HEK293 (cell line): ENCODE data around the gene RAET1G.

Source experiments
- CTCF ChIA-PET: fragments of 350-600 bp; formaldehyde crosslinking; extraction: SDS; loops from one replicate; lab custom pipeline; 2021; ENCODE audit warnings: antibody characterized with exemption; lab: Yijun Ruan, JAX
- POLR2A ChIA-PET: fragments of 300-600 bp; formaldehyde crosslinking; extraction: SDS; loops from one replicate; lab custom pipeline; 2020; ENCODE audit warnings: antibody characterized with exemption, inconsistent platforms; lab: Yijun Ruan, JAX
- H3K27ac ChIP-seq: fragments of 200-500 bp; sonication (Bioruptor generic); 2 replicates; pipeline ENCODE4 v1.5.1; 2014; ENCODE audit warnings: low read depth, low read length, control low read depth, inconsistent platforms; ENCODE audit errors: extremely low read depth
- H3K36me3 ChIP-seq, 2 experiments: fragments of 200-500 bp in 1 of 2; sonication (Bioruptor generic) in 1 of 2; 1 replicate in 1 of 2; 2 replicates in 1 of 2; pipeline ENCODE4 v1.5.1; 2014 to 2017; ENCODE audit warnings: inconsistent platforms in 2 of 2, low read length in 2 of 2; ENCODE audit not compliant: control insufficient read depth in 2 of 2, insufficient read depth in 1 of 2
- H3K4me1 ChIP-seq: fragments of 200-500 bp; sonication (Bioruptor generic); 2 replicates; pipeline ENCODE4 v1.5.1; 2014; ENCODE audit warnings: mild to moderate bottlenecking, low read length, inconsistent platforms; ENCODE audit not compliant: control insufficient read depth, insufficient read depth
- H3K4me3 ChIP-seq: 2 replicates; pipeline ENCODE4 v1.5.1; 2011; ENCODE audit warnings: low read depth, mild to moderate bottlenecking, control low read depth, low read length, moderate library complexity
- H3K9me3 ChIP-seq: fragments of 200-500 bp; sonication (Bioruptor generic); 2 replicates; pipeline ENCODE4 v1.5.1; 2014; ENCODE audit warnings: low read depth, low read length, inconsistent platforms; ENCODE audit not compliant: control insufficient read depth, insufficient read depth
- GFI1B ChIP-seq: fragments of 450-650 bp; formaldehyde crosslinking; IDR thresholded peaks from 2 replicates; pipeline ENCODE4 v1.5.1; 2016; ENCODE audit warnings: missing biosample characterization, missing genetic modification characterization
- ZBTB17 ChIP-seq: fragments of 450-650 bp; formaldehyde crosslinking; IDR thresholded peaks from 2 replicates; pipeline ENCODE4 v1.5.1; 2016; ENCODE audit warnings: missing biosample characterization, missing genetic modification characterization
- ZBTB26 ChIP-seq: fragments of 450-650 bp; formaldehyde crosslinking; optimal IDR thresholded peaks from 2 replicates; pipeline ENCODE3; 2016; ENCODE audit warnings: missing biosample characterization, mild to moderate bottlenecking, missing genetic modification characterization
- ZEB2 ChIP-seq: fragments of 450-650 bp; formaldehyde crosslinking; IDR thresholded peaks from 2 replicates; pipeline ENCODE4 v1.5.1; 2016; ENCODE audit warnings: missing biosample characterization, missing genetic modification characterization
- ZIC2 ChIP-seq: fragments of 450-650 bp; formaldehyde crosslinking; IDR thresholded peaks from 2 replicates; pipeline ENCODE4 v1.5.1; 2016; ENCODE audit warnings: missing biosample characterization, missing genetic modification characterization
- ZNF202 ChIP-seq: fragments of 450-650 bp; formaldehyde crosslinking; IDR thresholded peaks from 2 replicates; pipeline ENCODE4 v1.5.1; 2016; ENCODE audit warnings: missing biosample characterization, missing genetic modification characterization, borderline replicate concordance
- ZNF341 ChIP-seq: fragments of 450-650 bp; formaldehyde crosslinking; IDR thresholded peaks from 2 replicates; pipeline ENCODE4; 2016; ENCODE audit warnings: low read depth, missing biosample characterization, missing genetic modification characterization
- ZNF366 ChIP-seq: fragments of 450-650 bp; formaldehyde crosslinking; conservative IDR thresholded peaks from 2 replicates; pipeline ENCODE4 v1.5.1; 2016; ENCODE audit warnings: missing biosample characterization, missing genetic modification characterization
- ZNF621 ChIP-seq: fragments of 450-650 bp; formaldehyde crosslinking; IDR thresholded peaks from 2 replicates; pipeline ENCODE4 v1.5.1; 2017; ENCODE audit warnings: missing biosample characterization, missing genetic modification characterization
- TF ChIP-seq, protein P1 (sequence below): fragments of 450-650 bp; formaldehyde crosslinking; IDR thresholded peaks from 2 replicates; pipeline ENCODE4 v1.5.1; 2016; ENCODE audit warnings: missing biosample characterization, missing genetic modification characterization
- TF ChIP-seq, protein P2 (sequence below): fragments of 450-650 bp; formaldehyde crosslinking; IDR thresholded peaks from 2 replicates; pipeline ENCODE4 v1.5.1; 2016; ENCODE audit warnings: missing biosample characterization, missing genetic modification characterization

RAET1G gene

DNA sequence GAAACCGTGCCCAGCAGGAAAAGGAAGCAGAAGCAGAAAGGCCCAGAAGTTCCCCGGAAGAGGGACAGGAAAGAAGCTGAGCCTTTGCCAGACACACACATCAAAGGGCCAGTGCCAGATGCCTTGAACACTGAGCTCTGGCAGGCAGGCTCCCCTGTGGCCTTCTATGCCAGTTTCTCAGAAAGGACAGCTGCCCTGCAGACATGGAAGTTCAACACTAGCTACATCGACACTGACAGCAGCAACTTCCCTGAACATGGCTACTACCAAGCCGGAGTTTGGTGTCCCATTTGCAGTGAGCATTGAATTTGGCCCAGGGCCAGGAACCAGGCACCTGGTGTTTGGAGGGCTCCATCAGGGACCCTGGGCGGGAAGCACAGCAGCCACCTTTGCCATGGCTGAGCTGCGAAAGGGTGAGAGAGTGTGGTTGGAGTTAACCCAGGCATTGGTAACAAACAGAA lies 17.0 kb downstream of the RAET1G start (continued):
- TF ChIP-seq ZBTB26 (tag by site-specific recombination) (no peak), ZNF621 (no peak)
- TF ChIP-seq, all 188 proteins: peak for 0

GRCh38 chr6:149905371-149905910 lies 17.5 kb downstream of the RAET1G start:
- Histone ChIP-seq H3K9me3 (no peaks in the 10 kb centered on the region), H3K27ac (no peak overlapping the region), H3K4me3 (no peak overlapping the region), H3K4me1 (no peaks in the 10 kb centered on the region), H3K36me3 (no peaks in the 10 kb centered on the region)
- POLR2A ChIA-PET = no interaction called here
- CTCF ChIA-PET = interaction anchor here (0.7 to 3.7 kb wide), 3 partner anchors 64 to 112 kb away, joined by 3 to 19 read pairs (median 5); no protein-coding TSS in a partner anchor
- no peak for TF ChIP-seq ZBTB17 (tag by site-specific recombination)
- no peak for TF ChIP-seq ZNF202 (tag by site-specific recombination)
- TF ChIP-seq, protein P1, sequence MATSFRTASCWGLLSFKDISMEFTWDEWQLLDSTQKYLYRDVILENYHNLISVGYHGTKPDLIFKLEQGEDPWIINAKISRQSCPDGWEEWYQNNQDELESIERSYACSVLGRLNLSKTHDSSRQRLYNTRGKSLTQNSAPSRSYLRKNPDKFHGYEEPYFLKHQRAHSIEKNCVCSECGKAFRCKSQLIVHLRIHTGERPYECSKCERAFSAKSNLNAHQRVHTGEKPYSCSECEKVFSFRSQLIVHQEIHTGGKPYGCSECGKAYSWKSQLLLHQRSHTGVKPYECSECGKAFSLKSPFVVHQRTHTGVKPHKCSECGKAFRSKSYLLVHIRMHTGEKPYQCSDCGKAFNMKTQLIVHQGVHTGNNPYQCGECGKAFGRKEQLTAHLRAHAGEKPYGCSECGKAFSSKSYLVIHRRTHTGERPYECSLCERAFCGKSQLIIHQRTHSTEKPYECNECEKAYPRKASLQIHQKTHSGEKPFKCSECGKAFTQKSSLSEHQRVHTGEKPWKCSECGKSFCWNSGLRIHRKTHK (tag by site-specific recombination) = no peak
- no peak for TF ChIP-seq ZNF366 (tag by site-specific recombination)

DNA sequence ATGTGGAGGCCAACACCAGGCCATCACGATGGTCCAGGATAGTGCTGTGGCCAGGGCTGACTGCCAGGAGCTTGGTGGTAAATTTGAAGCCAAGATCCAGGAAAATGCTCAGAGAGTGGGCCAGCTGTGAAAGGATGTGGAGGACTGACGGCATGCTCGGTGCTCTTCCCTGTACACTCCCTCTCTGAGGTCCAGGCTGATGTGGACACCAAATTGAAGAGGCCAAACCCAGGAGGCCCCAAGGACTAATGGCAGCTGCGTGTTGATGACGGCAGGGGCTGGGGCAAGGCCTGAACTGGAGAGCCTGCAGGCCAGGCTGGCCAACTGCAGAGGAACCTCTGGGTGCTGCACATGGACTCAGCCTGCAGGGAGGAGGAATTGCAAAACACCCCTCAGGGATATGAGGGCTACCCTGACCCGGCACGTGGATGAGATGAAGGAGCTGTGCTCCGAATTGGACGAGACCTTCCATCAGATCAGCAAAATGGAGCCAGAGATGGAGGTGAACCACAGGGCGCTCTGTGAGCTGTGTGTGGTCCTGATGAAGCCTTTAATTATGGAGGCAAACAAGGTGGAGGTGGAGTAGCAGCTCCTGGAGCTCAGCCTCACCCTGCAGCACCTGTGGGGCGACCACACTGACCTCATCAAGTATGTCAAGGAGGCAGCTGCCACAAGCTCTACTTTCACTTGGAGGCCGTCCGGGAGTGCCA lies 18.1 kb downstream of the RAET1G start:
- ChIA-PET CTCF (interaction anchor here (0.6 to 3.7 kb wide), 7 partner anchors 60 to 102 kb away, joined by 3 to 19 read pairs (median 3); no protein-coding TSS in a partner anchor), POLR2A (no interaction called here)
- Histone ChIP-seq H3K9me3 (no peaks in the 10 kb centered on the region), H3K4me1 (no peaks in the 10 kb centered on the region), H3K36me3 (no peaks in the 10 kb centered on the region), H3K27ac (no peak overlapping the region), H3K4me3 (no peak overlapping the region)
- no peak for TF ChIP-seq ZEB2 (tag by site-specific recombination)
- peak; percentile 26; the same call in 1 of the 2 replicates for TF ChIP-seq ZNF341 (tag by site-specific recombination)

- ChIA-PET CTCF (interaction anchor here (0.6 to 3.7 kb wide), 6 partner anchors 9 to 103 kb away, joined by 3 to 19 read pairs (median 3); no protein-coding TSS in a partner anchor), POLR2A (interaction anchor here (0.6 kb wide), 1 partner anchor 41 kb away, joined by 4 read pairs; no protein-coding TSS in a partner anchor)
- H3K9me3 ChIP-seq = no peaks in the 10 kb centered on the region
- no peaks in the 10 kb centered on the region for H3K36me3 ChIP-seq
- H3K4me3 ChIP-seq = no peak overlapping the region
- no peak overlapping the region for H3K27ac ChIP-seq
- no peaks in the 10 kb centered on the region for H3K4me1 ChIP-seq
- TF ChIP-seq, protein P2, sequence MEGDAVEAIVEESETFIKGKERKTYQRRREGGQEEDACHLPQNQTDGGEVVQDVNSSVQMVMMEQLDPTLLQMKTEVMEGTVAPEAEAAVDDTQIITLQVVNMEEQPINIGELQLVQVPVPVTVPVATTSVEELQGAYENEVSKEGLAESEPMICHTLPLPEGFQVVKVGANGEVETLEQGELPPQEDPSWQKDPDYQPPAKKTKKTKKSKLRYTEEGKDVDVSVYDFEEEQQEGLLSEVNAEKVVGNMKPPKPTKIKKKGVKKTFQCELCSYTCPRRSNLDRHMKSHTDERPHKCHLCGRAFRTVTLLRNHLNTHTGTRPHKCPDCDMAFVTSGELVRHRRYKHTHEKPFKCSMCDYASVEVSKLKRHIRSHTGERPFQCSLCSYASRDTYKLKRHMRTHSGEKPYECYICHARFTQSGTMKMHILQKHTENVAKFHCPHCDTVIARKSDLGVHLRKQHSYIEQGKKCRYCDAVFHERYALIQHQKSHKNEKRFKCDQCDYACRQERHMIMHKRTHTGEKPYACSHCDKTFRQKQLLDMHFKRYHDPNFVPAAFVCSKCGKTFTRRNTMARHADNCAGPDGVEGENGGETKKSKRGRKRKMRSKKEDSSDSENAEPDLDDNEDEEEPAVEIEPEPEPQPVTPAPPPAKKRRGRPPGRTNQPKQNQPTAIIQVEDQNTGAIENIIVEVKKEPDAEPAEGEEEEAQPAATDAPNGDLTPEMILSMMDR (tag by site-specific recombination) = 0 out of 2 replicates have a peak, but pooled peaks have one; percentile 10
- TF ChIP-seq ZIC2 (tag by site-specific recombination) (peak; percentile 74), GFI1B (no peak)
Measured at GRCh38 chr6:149903938-149904611, 18.8 kb downstream of the RAET1G start.
